Endothelial cell of umbilical vein (primary cell): Measurements from ENCODE around the gene CHST8. TPM values are rescaled to one million over a fixed set of nuclear protein-coding genes. Genes with fewer than 3 reads are reported as not detected.

ENCODE experiments used
- BruUV-seq: library from RNA; stranded (reverse); fragments of 400-500 nt; replicated peaks from 2 replicates; lab custom pipeline; 2021; lab: Mats Ljungman, UMichigan
- CTCF ChIA-PET: fragments of 300-600, 350-600 bp; sonication (Branson Sonifier 250); formaldehyde crosslinking; loops from one replicate; lab custom pipeline; 2021; ENCODE audit warnings: antibody characterized with exemption, inconsistent platforms; lab: Charles Lee
- POLR2A ChIA-PET: fragments of 300-600, 350-600 bp; sonication (Branson Sonifier 250); formaldehyde crosslinking; loops from one replicate; lab custom pipeline; 2021; ENCODE audit warnings: antibody characterized with exemption, inconsistent platforms; lab: Charles Lee
- DNase-seq: peaks from one replicate; pipeline ENCODE4 v3.0.0-alpha.2; 2011; ENCODE audit warnings: low read depth, low spot score
- FAIRE-seq: peaks from 2 replicates; lab custom pipeline; 2011; peaks lifted over from hg19 to GRCh38; lab: Jason Lieb, UNC
- H2AFZ ChIP-seq: 2 replicates; pipeline ENCODE4 v1.6.0; 2012; ENCODE audit warnings: low read depth, low read length, control low read depth, inconsistent platforms
- H3K27ac ChIP-seq: 2 replicates; pipeline ENCODE4 v1.5.1; 2011; ENCODE audit warnings: low read depth, mild to moderate bottlenecking, control low read depth, low read length, moderate library complexity; ENCODE audit not compliant: insufficient read depth
- H3K27me3 ChIP-seq, 2 experiments: 2 replicates each; pipeline versions ENCODE4 v1.6.0 to v1.6.1; 2011; ENCODE audit warnings: low read length in 2 of 2, mixed read lengths in 1 of 2; ENCODE audit not compliant: control insufficient read depth in 2 of 2, insufficient read depth in 2 of 2
- H3K36me3 ChIP-seq, 2 experiments: 2 replicates in 1 of 2; 3 replicates in 1 of 2; pipeline ENCODE4 v1.5.1; 2011; ENCODE audit warnings: low read length in 2 of 2, mild to moderate bottlenecking in 1 of 2, moderate library complexity in 1 of 2; ENCODE audit not compliant: control insufficient read depth in 2 of 2, insufficient read depth in 2 of 2; ENCODE audit errors: extremely low read depth in 1 of 2
- H3K4me1 ChIP-seq: 3 replicates; pipeline ENCODE4 v1.5.1; 2011; ENCODE audit warnings: mild to moderate bottlenecking, low read length; ENCODE audit not compliant: control insufficient read depth, insufficient read depth; ENCODE audit errors: extremely low read depth
- H3K4me2 ChIP-seq: 2 replicates; pipeline ENCODE4 v1.6.1; 2011; ENCODE audit warnings: low read length, control low read depth, mixed read lengths; ENCODE audit not compliant: insufficient read depth
- H3K4me3 ChIP-seq, 3 experiments: fragments of 200-600 bp in 1 of 3; sonication (generic), shearing (Covaris generic) in 1 of 3; replicated peaks in 1 of 3; 2 replicates each; pipeline ENCODE4 v1.5.1; 2011 to 2016; ENCODE audit warnings: control low read depth in 3 of 3, low read length in 3 of 3, mild to moderate bottlenecking in 2 of 3, inconsistent platforms in 1 of 3, low read depth in 1 of 3, moderate library complexity in 1 of 3; ENCODE audit not compliant: insufficient read depth in 1 of 3
- H3K79me2 ChIP-seq: 2 replicates; pipeline ENCODE4 v1.6.0; 2012; ENCODE audit warnings: low read length, inconsistent platforms; ENCODE audit not compliant: control insufficient read depth, insufficient read depth
- H3K9ac ChIP-seq: replicated peaks from 2 replicates; pipeline ENCODE3; 2011; ENCODE audit warnings: low read length, control low read depth; ENCODE audit not compliant: insufficient read depth; ENCODE audit errors: extremely low read depth
- H3K9me1 ChIP-seq: replicated peaks from 3 replicates; pipeline ENCODE4 v1.6.0; 2011; ENCODE audit warnings: mild to moderate bottlenecking, low read length; ENCODE audit not compliant: control insufficient read depth, insufficient read depth; ENCODE audit errors: extremely low read depth
- H3K9me3 ChIP-seq: replicated peaks from 2 replicates; pipeline ENCODE4 v1.5.1; 2012; ENCODE audit warnings: low read length, inconsistent platforms; ENCODE audit not compliant: control insufficient read depth, insufficient read depth
- H4K20me1 ChIP-seq: replicated peaks from 2 replicates; pipeline ENCODE3; 2011; ENCODE audit warnings: mild to moderate bottlenecking, low read length; ENCODE audit not compliant: control insufficient read depth, insufficient read depth; ENCODE audit errors: extremely low read depth
- CTCF ChIP-seq, 2 donors: IDR thresholded peaks; 1 replicate in 1 of 2; 2 replicates in 1 of 2; pipeline ENCODE4 v1.5.1; 2011; ENCODE audit warnings: low read length in 2 of 2, mild to moderate bottlenecking in 2 of 2, moderate library complexity in 2 of 2, control low read depth in 1 of 2, inconsistent platforms in 1 of 2, low read depth in 1 of 2; ENCODE audit not compliant: insufficient read depth in 1 of 2; ENCODE audit errors: extremely low read depth in 1 of 2
- FOS ChIP-seq: IDR thresholded peaks from 2 replicates; pipeline ENCODE4 v1.6.1; 2011; ENCODE audit warnings: mild to moderate bottlenecking, low read length, moderate library complexity, borderline replicate concordance; ENCODE audit not compliant: insufficient read depth
- GATA2 ChIP-seq: IDR thresholded peaks from 2 replicates; pipeline ENCODE4 v1.7.0; 2011; ENCODE audit warnings: low read depth, mild to moderate bottlenecking, moderate library complexity, mixed read lengths, low read length; ENCODE audit not compliant: insufficient read length, insufficient read depth
- JUN ChIP-seq: IDR thresholded peaks from 2 replicates; pipeline ENCODE4 v1.6.1; 2011; ENCODE audit warnings: borderline replicate concordance, low read depth; ENCODE audit not compliant: insufficient read length, insufficient read depth
- MAX ChIP-seq: IDR thresholded peaks from 2 replicates; pipeline ENCODE4 v1.6.1; 2011; ENCODE audit not compliant: insufficient read depth, insufficient read length
- MYC ChIP-seq: IDR thresholded peaks from one replicate; pipeline ENCODE4 v1.6.1; 2011; ENCODE audit warnings: mild to moderate bottlenecking, low read depth, low read length
- POLR2A ChIP-seq: IDR thresholded peaks from 2 replicates; pipeline ENCODE4 v1.6.1; 2012; ENCODE audit warnings: low read depth, mild to moderate bottlenecking, control low read depth, low read length
- dilution Hi-C: fragments of 300-500 bp; cut with MboI; formaldehyde crosslinking; loops from one replicate; pipeline ENCODE4 v1.15.0; 2019; ENCODE audit warnings: low sequenced_read_pairs; ENCODE audit not compliant: extremely low pct_ligation_motif_present
- intact Hi-C: fragments of 100-400 bp; cut with micrococcal nuclease; formaldehyde crosslinking; loops from one replicate; pipeline ENCODE4 v1.10.0; 2022
- polyA plus RNA-seq, 4 experiments: library from polyadenylated mRNA; depleted of rRNA in 3 of 4; stranded (reverse) in 3 of 4; unstranded in 1 of 4; fragments of >200 nt; gene quantifications; 2 replicates each; pipeline versions ENCODE4 v1.2.1 to v1.2.3, GENCODE V29; 2011 to 2012; ENCODE audit warnings: missing spikeins in 1 of 4
- total RNA-seq: library from RNA; stranded (reverse); gene quantifications from 2 replicates; pipeline ENCODE4 v1.2.3, GENCODE V29; 2021

The CHST8 gene
- total and polyA plus RNA-seq, 2 donors (not counting 3 experiments of a cell fraction or from before 2014, with no cell fraction given) = not detected

GRCh38 chr19:33723512-33723911 lies 101.8 kb downstream of the CHST8 start:
- dilution Hi-C loops (no loop called here), intact Hi-C loops (no loop called here)
- Histone ChIP-seq H4K20me1 (no peaks in the 10 kb centered on the region), H3K36me3 (no peaks in the 10 kb centered on the region), H2AFZ (no peak overlapping the region), H3K27me3 (no peaks in the 10 kb centered on the region), H3K4me3 (no peak overlapping the region), H3K4me1 (no peaks in the 10 kb centered on the region), H3K27ac (no peak overlapping the region), H3K9me1 (no peaks in the 10 kb centered on the region), H3K79me2 (no peaks in the 10 kb centered on the region), H3K4me2 (no peak overlapping the region), H3K9ac (no peak overlapping the region), H3K9me3 (no peaks in the 10 kb centered on the region)
- TF ChIP-seq MAX = no peak
- TF ChIP-seq CTCF (IDR thresholded peaks at IDR 0.05; ENCODE audit: extremely low read depth in 1 of 2, insufficient read depth in 1 of 2, low read depth in 1 of 2, low read length in 2 of 2) = no peak
- no peak for TF ChIP-seq JUN
- TF ChIP-seq POLR2A = no peak
- no peak for TF ChIP-seq MYC
- TF ChIP-seq GATA2 = no peak
- TF ChIP-seq FOS = no peak
- ChIA-PET CTCF (no interaction called here), POLR2A (no interaction called here)
- DNase-seq (no peak), FAIRE-seq (no peak)
- BruUV-seq = no TSS peak
